WTC11 (cell line): ENCODE measurements around the gene GLRX.

Source experiments
- ATF3 ChIP-seq: sonication (generic); formaldehyde crosslinking; conservative IDR thresholded peaks from 2 replicates; pipeline ENCODE4 v1.8.1; 2022; ENCODE audit warnings: mild to moderate bottlenecking, missing genetic modification reagents
- CTCF ChIP-seq: fragments of 200-600 bp; IDR thresholded peaks from 2 replicates; pipeline ENCODE4 v1.8.0; 2022; ENCODE audit warnings: antibody characterized with exemption
- ELF4 ChIP-seq: sonication (generic); formaldehyde crosslinking; IDR thresholded peaks from 2 replicates; pipeline ENCODE4 v1.8.1; 2022; ENCODE audit warnings: low read depth, mild to moderate bottlenecking, moderate library complexity, missing genetic modification reagents
- FOXP4 ChIP-seq: sonication (generic); formaldehyde crosslinking; IDR thresholded peaks from 2 replicates; pipeline ENCODE4 v1.8.0; 2022; ENCODE audit warnings: mild to moderate bottlenecking, missing genetic modification reagents
- KAT7 ChIP-seq: sonication (generic); formaldehyde crosslinking; IDR thresholded peaks from 2 replicates; pipeline ENCODE4 v1.8.1; 2023; ENCODE audit warnings: missing genetic modification reagents, mild to moderate bottlenecking, borderline replicate concordance

- TF ChIP-seq CTCF (no peak), ATF3 (CRISPR knock-in tag) (no peak), KAT7 (no peak), FOXP4 (CRISPR knock-in tag) (no peak), ELF4 (CRISPR knock-in tag) (no peak)
These were observed 34.0 kb upstream of the GLRX start for GRCh38 chr5:95856501-95856981.
